HCT116 (cell line): ENCODE measurements around the gene DENND6A. TPM values are rescaled to one million over a fixed set of nuclear protein-coding genes. Genes with fewer than 3 reads are reported as not detected.

Experiments used
- ATAC-seq: fragments of 200-7000 bp; cut with Tn5 transposase; 2 replicates; pipeline ENCODE4 v1.9.1; 2020; ENCODE audit warnings: mild to moderate bottlenecking, moderate library complexity
- BruUV-seq: library from RNA; stranded (reverse); fragments of 400-500 nt; replicated peaks from 2 replicates; lab custom pipeline; 2021; lab: Mats Ljungman, UMichigan
- CTCF ChIA-PET: fragments of 300-600 bp; sonication (Branson Sonifier 250); formaldehyde crosslinking; loops from one replicate; lab custom pipeline; 2021; ENCODE audit warnings: antibody characterized with exemption; lab: Charles Lee
- POLR2A ChIA-PET: fragments of 300-600, 350-600 bp; sonication (Branson Sonifier 250); formaldehyde crosslinking; loops from one replicate; lab custom pipeline; 2021; ENCODE audit warnings: antibody characterized with exemption; lab: Charles Lee
- RAD21 ChIA-PET, 2 experiments: fragments of 300-600 bp; sonication (Branson Sonifier 250); formaldehyde crosslinking; loops; one replicate each; lab custom pipeline; 2023; ENCODE audit warnings: low total read pairs in 2 of 2; ENCODE audit not compliant: uncharacterized antibody in 2 of 2, unreplicated experiment in 2 of 2, low non-redundant PET in 1 of 2; lab: Charles Lee
- DNase-seq: peaks from one replicate; pipeline ENCODE4 v3.0.0-alpha.2; 2010; ENCODE audit warnings: low read depth, low spot score
- H2AFZ ChIP-seq: fragments of 200-600 bp; shearing (Covaris generic), sonication (generic); 2 replicates; pipeline ENCODE4 v1.6.1; 2017; ENCODE audit warnings: low read depth, mixed run types, mixed read lengths, antibody characterized with exemption, low read length; ENCODE audit not compliant: poor library complexity, severe bottlenecking
- H3K27ac ChIP-seq: 2 replicates; pipeline ENCODE4 v1.5.1; 2012; ENCODE audit warnings: low read depth, low read length
- H3K27me3 ChIP-seq: fragments of 200-600 bp; sonication (generic); 2 replicates; pipeline ENCODE4 v1.6.1; 2016; ENCODE audit warnings: mixed run types, low read length, mixed read lengths; ENCODE audit not compliant: insufficient read depth
- H3K36me3 ChIP-seq, 2 experiments: fragments of 200-500 bp in 1 of 2; fragments of 200-600 bp in 1 of 2; sonication (Bioruptor generic) in 1 of 2; sonication (generic) in 1 of 2; 2 replicates each; pipeline versions ENCODE4 v1.5.1 to v1.6.1; 2014 to 2016; ENCODE audit warnings: low read length in 2 of 2, inconsistent platforms in 1 of 2, mixed read lengths in 1 of 2, mixed run types in 1 of 2; ENCODE audit not compliant: insufficient read depth in 2 of 2, control insufficient read depth in 1 of 2
- H3K4me1 ChIP-seq, 2 experiments: fragments of 200-600 bp in 1 of 2; sonication (generic) in 1 of 2; 2 replicates each; pipeline versions ENCODE4 v1.5.1 to v1.6.1; 2012 to 2017; ENCODE audit warnings: low read length in 2 of 2, inconsistent platforms in 1 of 2, mild to moderate bottlenecking in 1 of 2, mixed read lengths in 1 of 2, mixed run types in 1 of 2, moderate library complexity in 1 of 2; ENCODE audit not compliant: insufficient read depth in 2 of 2, control insufficient read depth in 1 of 2
- H3K4me2 ChIP-seq: fragments of 200-600 bp; sonication (generic); 2 replicates; pipeline ENCODE4 v1.6.1; 2017; ENCODE audit warnings: mixed run types, low read length, mixed read lengths
- H3K4me3 ChIP-seq, 2 experiments: fragments of 200-600 bp in 1 of 2; sonication (generic) in 1 of 2; replicated peaks in 1 of 2; 2 replicates each; pipeline ENCODE4 v1.5.1; 2011 to 2016; ENCODE audit warnings: low read length in 2 of 2, control low read depth in 1 of 2, low read depth in 1 of 2, mild to moderate bottlenecking in 1 of 2, mixed read lengths in 1 of 2, mixed run types in 1 of 2
- H3K79me2 ChIP-seq: fragments of 200-600 bp; sonication (generic); 2 replicates; pipeline ENCODE4 v1.6.1; 2017; ENCODE audit warnings: mild to moderate bottlenecking, mixed run types, low read length, moderate library complexity, mixed read lengths; ENCODE audit not compliant: insufficient read depth
- H3K9ac ChIP-seq: fragments of 200-600 bp; sonication (generic); 2 replicates; pipeline ENCODE4 v1.6.1; 2016; ENCODE audit warnings: low read length, mixed read lengths
- H3K9me2 ChIP-seq: fragments of 200-600 bp; sonication (generic), shearing (Covaris generic); 2 replicates; pipeline ENCODE4 v1.6.1; 2017; ENCODE audit warnings: mixed run types, mild to moderate bottlenecking, moderate library complexity; ENCODE audit not compliant: insufficient read depth
- H3K9me3 ChIP-seq, 2 experiments: fragments of 200-500 bp in 1 of 2; fragments of 200-600 bp in 1 of 2; sonication (Bioruptor generic) in 1 of 2; sonication (generic) in 1 of 2; 2 replicates each; pipeline ENCODE4 v1.6.1; 2014 to 2017; ENCODE audit warnings: low read length in 2 of 2, mixed read lengths in 2 of 2, inconsistent platforms in 1 of 2, low read depth in 1 of 2, mild to moderate bottlenecking in 1 of 2, mixed run types in 1 of 2, moderate library complexity in 1 of 2; ENCODE audit not compliant: control insufficient read depth in 1 of 2, insufficient read depth in 1 of 2
- H4K20me1 ChIP-seq: fragments of 200-600 bp; sonication (generic), shearing (Covaris generic); 2 replicates; pipeline ENCODE4 v1.6.1; 2017; ENCODE audit warnings: mixed run types, mild to moderate bottlenecking, moderate library complexity; ENCODE audit not compliant: insufficient read depth
- CBX3 ChIP-seq: IDR thresholded peaks from 2 replicates; pipeline ENCODE4 v1.6.1; 2012; ENCODE audit warnings: low read depth
- CEBPB ChIP-seq: IDR thresholded peaks from 2 replicates; pipeline ENCODE4 v1.6.1; 2012; ENCODE audit warnings: low read depth
- CTCF ChIP-seq, 3 experiments: fragments of 200-600 bp in 1 of 3; sonication (generic) in 1 of 3; IDR thresholded peaks in 2 of 3; conservative IDR thresholded peaks in 1 of 3; 2 replicates each; pipeline ENCODE4 v1.5.1; 2012 to 2017; ENCODE audit warnings: low read depth in 2 of 3, low read length in 2 of 3, antibody characterized with exemption in 1 of 3, borderline replicate concordance in 1 of 3, control low read depth in 1 of 3, mild to moderate bottlenecking in 1 of 3, mixed read lengths in 1 of 3, mixed run types in 1 of 3, moderate library complexity in 1 of 3; ENCODE audit not compliant: insufficient read depth in 1 of 3
- EZH2 ChIP-seq: fragments of 200-600 bp; sonication (generic); IDR thresholded peaks from 2 replicates; pipeline ENCODE4 v1.6.1; 2017; ENCODE audit warnings: antibody characterized with exemption, mixed run types
- EZH2phosphoT487 ChIP-seq: fragments of 200-600 bp; IDR thresholded peaks from 2 replicates; pipeline ENCODE4 v1.6.1; 2018; ENCODE audit warnings: antibody characterized with exemption, borderline replicate concordance
- FOSL1 ChIP-seq: IDR thresholded peaks from 2 replicates; pipeline ENCODE4 v1.6.1; 2012; ENCODE audit warnings: low read depth
- JUND ChIP-seq: IDR thresholded peaks from 2 replicates; pipeline ENCODE4 v1.6.1; 2012
- MAX ChIP-seq: IDR thresholded peaks from 2 replicates; pipeline ENCODE4 v1.6.1; 2012
- POLR2A ChIP-seq: IDR thresholded peaks from 2 replicates; pipeline ENCODE4 v1.7.0; 2011; ENCODE audit warnings: borderline replicate concordance; ENCODE audit not compliant: insufficient read depth, insufficient read length; ENCODE audit errors: extremely low read depth
- POLR2AphosphoS5 ChIP-seq: IDR thresholded peaks from 2 replicates; pipeline ENCODE4 v1.6.1; 2011; ENCODE audit warnings: mild to moderate bottlenecking, low read depth, low read length, moderate library complexity
- RAD21 ChIP-seq: IDR thresholded peaks from 2 replicates; pipeline ENCODE4 v1.6.1; 2012; ENCODE audit warnings: low read depth, mild to moderate bottlenecking
- REST ChIP-seq: IDR thresholded peaks from 2 replicates; pipeline ENCODE4 v1.6.1; 2012; ENCODE audit warnings: low read depth
- SRF ChIP-seq: IDR thresholded peaks from 2 replicates; pipeline ENCODE4 v1.6.1; 2012; ENCODE audit warnings: low read depth
- YY1 ChIP-seq: IDR thresholded peaks from 2 replicates; pipeline ENCODE4 v1.6.1; 2011; ENCODE audit warnings: low read length, low read depth, moderate library complexity, mild to moderate bottlenecking; ENCODE audit not compliant: insufficient replicate concordance; ENCODE audit errors: extremely low read depth
- ZBTB33 ChIP-seq: IDR thresholded peaks from 2 replicates; pipeline ENCODE4 v1.6.1; 2011; ENCODE audit warnings: mild to moderate bottlenecking, low read length, moderate library complexity; ENCODE audit not compliant: insufficient replicate concordance; ENCODE audit errors: extremely low read depth
- ZFX ChIP-seq: fragments of 450-650 bp; IDR thresholded peaks from 2 replicates; pipeline ENCODE4 v1.6.1; 2017
- intact Hi-C: fragments of 100-400 bp; cut with micrococcal nuclease; formaldehyde crosslinking; loops from 2 replicates; pipeline ENCODE4 v1.10.0; 2022
- total RNA-seq: library from RNA; stranded (reverse); gene quantifications from one replicate; pipeline ENCODE4 v1.2.1, GENCODE V29; 2021; ENCODE audit not compliant: unreplicated experiment
- TF ChIP-seq, protein P1 (sequence below): IDR thresholded peaks from 2 replicates; pipeline ENCODE4 v1.6.1; 2012

The DENND6A gene
- total RNA-seq, 1 experiment from 2014 or later, result 22.3 TPM

- TF ChIP-seq JUND, result no peak
- TF ChIP-seq SRF, result no peak
- TF ChIP-seq POLR2AphosphoS5, result no peak
- no peak for TF ChIP-seq POLR2A
- TF ChIP-seq ZFX, result no peak
Observed at GRCh38 chr3:57652203-57652602, 40.7 kb downstream of the DENND6A start (continued).

- Histone ChIP-seq H3K9ac (no peak overlapping the region), H3K36me3 (peaks cover 2 to 5% of the 10 kb centered on the region in 2 experiments; a peak in 1 of 4 replicates), H3K79me2 (no peaks in the 10 kb centered on the region), H3K27me3 (no peaks in the 10 kb centered on the region), H3K9me2 (no peaks in the 10 kb centered on the region), H3K4me2 (no peak overlapping the region), H3K27ac (no peak overlapping the region), H2AFZ (no peak overlapping the region), H3K4me3 (no peak overlapping the region), H3K4me1 (no peaks in the 10 kb centered on the region), H4K20me1 (no peaks in the 10 kb centered on the region), H3K9me3 (no peaks in the 10 kb centered on the region)
- CTCF ChIA-PET, result no interaction called here
- intact Hi-C loops, result loop anchor here (5.0 kb wide), 1 partner anchor 180 kb away; no protein-coding TSS in a partner anchor
- DNase-seq (no peak), ATAC-seq (no peak)
- RAD21 ChIA-PET, result no interaction called here
- POLR2A ChIA-PET, result interaction anchor here (0.5 kb wide), 1 partner anchor 108 kb away, joined by 5 read pairs; no protein-coding TSS in a partner anchor
- no TSS peak for BruUV-seq
- TF ChIP-seq, protein P1, sequence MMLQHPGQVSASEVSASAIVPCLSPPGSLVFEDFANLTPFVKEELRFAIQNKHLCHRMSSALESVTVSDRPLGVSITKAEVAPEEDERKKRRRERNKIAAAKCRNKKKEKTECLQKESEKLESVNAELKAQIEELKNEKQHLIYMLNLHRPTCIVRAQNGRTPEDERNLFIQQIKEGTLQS, result no peak
- no peak for TF ChIP-seq SRF
- TF ChIP-seq POLR2A, result no peak
- TF ChIP-seq YY1, result no peak
- no peak for TF ChIP-seq EZH2
- no peak for TF ChIP-seq MAX
- no peak for TF ChIP-seq RAD21
- TF ChIP-seq FOSL1, result no peak
- no peak for TF ChIP-seq CBX3
- TF ChIP-seq EZH2phosphoT487, result no peak
- no peak for TF ChIP-seq JUND
- TF ChIP-seq REST, result no peak
- TF ChIP-seq CEBPB, result no peak
- no peak for TF ChIP-seq ZBTB33
- TF ChIP-seq CTCF (IDR thresholded peaks at IDR 0.05 in 2 of 3, conservative IDR thresholded peaks at IDR 0.05 in 1 of 3; ENCODE audit: borderline replicate concordance in 1 of 3, insufficient read depth in 1 of 3, low read depth in 2 of 3, low read length in 2 of 3), result no peak
- no peak for TF ChIP-seq POLR2AphosphoS5
Observed at GRCh38 chr3:57647292-57647940, 45.5 kb downstream of the DENND6A start.
